ENCODE measurements around the gene ARRDC2.
A peak's percentile ranks its signal among the peaks of the same experiment; 100 is the strongest.

ARRDC2 gene

GRCh38 chr19:18058208-18059009 is 50.4 kb downstream of the ARRDC2 start:
- DNase-seq = peak; percentile 74

- DNase-seq = no peak
Observed at GRCh38 chr19:18059297-18059696, 51.3 kb downstream of the ARRDC2 start.

GRCh38 chr19:18059902-18060301 is 51.9 kb downstream of the ARRDC2 start:
- DNase-seq = no peak

GRCh38 chr19:18060472-18060871 is 52.5 kb downstream of the ARRDC2 start:
- DNase-seq = no peak

- no peak for DNase-seq
Observed at GRCh38 chr19:18062028-18062427, 54.1 kb downstream of the ARRDC2 start.

- no peak for DNase-seq
Observed at GRCh38 chr19:18063463-18063862, 55.5 kb downstream of the ARRDC2 start.

Measured in right kidney (tissue), 1 donor.